Activated CD4-positive, alpha-beta T cell treated with anti-CD3 and anti-CD28 coated beads for 1 hour (primary cell): Measurements from ENCODE around the gene PARPBP.
"Not testable (repeated sequence)": the region's sequence is repeated elsewhere in the genome, so short reads cannot be mapped to it uniquely, and the experiment has no call there.

Experiments used
- DNase-seq: peaks from one replicate; pipeline ENCODE4 v3.0.0-alpha.2; 2020

Gene PARPBP

GRCh38 chr12:102119674-102120563, at the start of gene PARPBP, which contains the start of gene NUP37:
TSS of gene PARPBP (plus strand) at chr12:102120183. CDS start at chr12:102123889, 3,706 bp downstream.
TSS of gene NUP37 (minus strand) at chr12:102120114. CDS start at chr12:102118518, 1,596 bp downstream.
- DNase-seq, result peak; percentile 84

GRCh38 chr12:102072092-102072491, 47.9 kb upstream of the PARPBP start:
- DNase-seq, result not testable (repeated sequence)

- no peak for DNase-seq
These were observed 39.1 kb upstream of the PARPBP start for GRCh38 chr12:102080842-102081241.

DNA sequence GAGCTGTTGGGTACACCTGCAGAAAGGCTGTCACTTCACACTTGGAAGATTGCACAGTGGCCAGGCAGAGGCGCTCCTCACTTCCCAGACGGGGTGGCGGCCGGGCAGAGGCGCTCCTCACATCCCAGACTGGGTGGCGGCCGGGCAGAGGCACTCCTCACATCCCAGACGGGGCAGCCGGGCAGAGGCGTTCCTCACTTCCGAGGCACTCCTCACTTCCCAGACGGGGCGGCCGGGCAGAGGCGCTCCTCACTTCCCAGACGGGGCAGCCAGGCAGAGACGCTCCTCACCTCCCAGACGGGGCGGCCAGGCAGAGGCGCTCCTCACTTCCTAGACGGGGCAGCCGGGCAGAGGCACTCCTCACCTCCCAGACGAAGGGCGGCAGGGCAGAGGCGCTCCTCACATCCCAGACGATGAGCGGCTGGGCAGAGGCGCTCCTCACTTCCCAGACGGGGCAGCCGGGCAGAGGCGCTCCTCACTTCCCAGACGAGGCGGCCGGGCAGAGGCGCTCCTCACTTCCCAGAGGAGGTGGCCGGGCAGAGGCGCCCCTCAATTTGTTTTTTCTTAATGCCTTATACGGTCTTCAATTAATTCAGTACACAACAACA, 30.7 kb upstream of the PARPBP start:
- DNase-seq, result not testable (repeated sequence)

GRCh38 chr12:102093319-102093718, 26.7 kb upstream of the PARPBP start:
- DNase-seq, result no peak

DNA sequence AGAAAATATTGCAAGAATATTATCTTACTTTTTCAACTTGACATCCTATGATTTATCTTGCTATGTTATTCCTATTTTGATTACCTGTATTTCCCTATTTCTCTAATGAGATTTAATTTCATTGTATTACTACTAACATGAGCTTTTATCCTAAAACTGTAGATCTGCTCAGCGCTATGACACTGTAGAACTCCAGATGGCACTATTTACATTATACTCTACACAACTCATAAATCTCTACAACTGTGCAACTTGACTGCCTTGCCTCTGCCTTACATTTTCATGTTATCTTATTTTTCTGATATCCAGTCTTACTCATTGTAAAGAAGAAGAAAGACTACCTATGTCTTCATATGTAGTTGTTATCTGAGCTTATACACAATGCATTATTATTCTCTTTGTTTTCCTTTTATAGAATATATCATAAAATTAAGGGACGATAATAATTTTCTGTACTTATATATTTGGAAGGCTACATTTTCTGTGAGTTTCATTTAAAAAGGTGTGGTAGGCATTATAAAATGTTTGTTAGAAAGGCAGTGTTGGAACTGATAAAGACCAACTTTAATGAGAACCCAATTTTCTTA, 24.2 kb upstream of the PARPBP start:
- DNase-seq, result no peak

DNA sequence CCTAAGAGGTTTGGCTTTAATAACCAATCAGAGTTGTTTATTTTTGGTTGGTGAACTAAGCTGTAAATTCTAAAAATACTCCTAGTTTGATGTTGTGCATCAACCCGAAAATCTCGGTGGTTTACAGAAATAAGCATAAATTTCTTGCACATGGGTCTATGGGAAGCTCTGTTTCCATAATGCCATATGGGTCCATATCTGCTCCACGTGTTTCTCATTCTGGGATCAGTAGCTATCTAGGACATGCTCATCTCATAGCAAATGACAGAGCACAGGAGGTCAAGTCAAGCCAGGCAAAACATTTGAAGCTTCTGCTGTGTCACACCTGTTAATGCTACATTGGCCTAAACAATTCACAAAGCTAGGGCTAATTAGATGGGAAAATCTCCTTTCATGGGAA, 23.1 kb upstream of the PARPBP start:
- DNase-seq, result no peak

- DNase-seq, result no peak
These were observed 13.1 kb upstream of the PARPBP start for GRCh38 chr12:102106905-102107304.

DNA sequence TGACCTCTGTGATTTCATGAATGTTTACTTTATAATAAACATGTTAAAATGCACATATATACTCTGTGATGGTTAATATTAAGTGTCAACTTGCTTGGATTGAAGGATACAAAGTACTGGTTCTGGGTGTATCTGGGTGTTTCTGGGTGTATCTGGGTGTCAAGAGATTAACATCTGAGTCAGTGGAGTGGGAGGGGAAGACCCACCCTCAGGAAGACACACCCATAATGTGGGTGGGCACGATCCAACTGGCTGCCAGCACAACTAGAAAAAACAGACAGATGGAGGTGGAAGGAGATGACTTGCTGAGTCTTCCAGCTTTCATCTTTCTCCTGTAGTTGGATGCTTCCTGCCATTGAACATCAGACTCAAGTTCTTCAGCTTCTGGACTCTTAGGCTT, 12.0 kb upstream of the PARPBP start:
- DNase-seq, result no peak

DNA sequence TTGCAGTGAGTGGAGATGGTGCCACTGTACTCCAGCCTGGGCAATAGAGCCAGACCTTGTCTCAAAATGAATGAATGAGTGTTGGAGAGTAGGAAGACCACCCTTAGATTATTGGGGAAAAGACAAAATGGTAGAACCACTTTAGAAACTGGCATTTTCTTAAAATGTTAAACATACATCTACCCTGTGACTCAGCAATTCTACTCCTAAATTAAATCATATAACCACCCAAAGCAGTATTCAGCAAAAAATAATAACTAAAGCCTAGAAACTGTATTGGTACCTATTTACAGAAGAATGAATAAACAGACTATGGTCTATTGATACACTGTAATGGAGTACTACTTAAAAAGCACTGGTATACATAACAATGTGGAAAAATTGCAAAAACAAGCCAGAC, 9.2 kb upstream of the PARPBP start:
- no peak for DNase-seq

GRCh38 chr12:102114212-102114611, 5.8 kb upstream of the PARPBP start:
- no peak for DNase-seq

- DNase-seq, result no peak
These were observed 3.6 kb upstream of the PARPBP start for GRCh38 chr12:102116392-102116791.

GRCh38 chr12:102118874-102119273, 1.1 kb upstream of the PARPBP start:
- DNase-seq, result no peak

- no peak for DNase-seq
These were observed 536 bp downstream of the PARPBP start for GRCh38 chr12:102120564-102120873.

DNA sequence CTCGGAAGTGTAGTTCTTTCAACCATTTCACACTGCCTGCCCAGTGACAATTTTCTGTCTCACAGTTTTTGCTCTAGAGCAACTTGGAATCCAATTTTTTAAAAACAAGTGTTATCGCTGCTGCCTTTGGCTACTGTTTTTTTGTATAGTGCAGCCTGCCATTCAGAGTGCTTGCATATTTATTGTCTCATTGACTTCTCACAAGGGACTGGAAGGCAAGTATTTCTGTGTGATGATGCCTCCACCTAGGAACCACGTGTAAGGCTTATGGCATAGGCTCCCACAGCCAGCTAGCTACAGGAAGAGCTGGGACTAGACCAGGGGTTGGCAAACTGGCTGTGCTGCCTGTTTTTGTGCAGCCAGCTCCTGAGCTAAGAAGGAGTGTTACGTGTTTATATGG, 903 bp downstream of the PARPBP start:
- DNase-seq, result no peak

- DNase-seq, result not testable (repeated sequence)
These were observed 1.3 kb downstream of the PARPBP start for GRCh38 chr12:102121328-102121727.

GRCh38 chr12:102130720-102131119, 10.7 kb downstream of the PARPBP start:
- DNase-seq, result not testable (repeated sequence)

GRCh38 chr12:102131442-102131841, 11.5 kb downstream of the PARPBP start:
- DNase-seq, result not testable (repeated sequence)

DNA sequence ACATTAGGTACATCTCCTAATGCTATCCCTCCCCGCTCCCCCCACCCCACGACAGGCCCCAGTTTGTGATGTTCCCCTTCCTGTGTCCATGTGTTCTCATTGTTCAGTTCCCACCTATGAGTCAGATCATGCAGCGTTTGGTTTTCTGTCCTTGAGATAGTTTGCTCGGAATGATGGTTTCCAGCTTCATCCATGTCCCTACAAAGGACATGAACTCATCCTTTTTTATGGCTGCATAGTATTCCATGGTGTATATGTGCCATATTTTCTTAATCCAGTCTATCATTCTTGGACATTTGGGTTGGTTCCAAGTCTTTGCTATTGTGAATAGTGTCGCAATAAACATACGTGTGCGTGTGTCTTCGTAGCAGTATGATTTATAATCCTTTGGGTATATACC, 17.6 kb downstream of the PARPBP start:
- not testable (repeated sequence) for DNase-seq

GRCh38 chr12:102142866-102143373, 22.9 kb downstream of the PARPBP start:
- not testable (repeated sequence) for DNase-seq

- DNase-seq, result no peak
These were observed 24.2 kb downstream of the PARPBP start for GRCh38 chr12:102144221-102144620.

DNA sequence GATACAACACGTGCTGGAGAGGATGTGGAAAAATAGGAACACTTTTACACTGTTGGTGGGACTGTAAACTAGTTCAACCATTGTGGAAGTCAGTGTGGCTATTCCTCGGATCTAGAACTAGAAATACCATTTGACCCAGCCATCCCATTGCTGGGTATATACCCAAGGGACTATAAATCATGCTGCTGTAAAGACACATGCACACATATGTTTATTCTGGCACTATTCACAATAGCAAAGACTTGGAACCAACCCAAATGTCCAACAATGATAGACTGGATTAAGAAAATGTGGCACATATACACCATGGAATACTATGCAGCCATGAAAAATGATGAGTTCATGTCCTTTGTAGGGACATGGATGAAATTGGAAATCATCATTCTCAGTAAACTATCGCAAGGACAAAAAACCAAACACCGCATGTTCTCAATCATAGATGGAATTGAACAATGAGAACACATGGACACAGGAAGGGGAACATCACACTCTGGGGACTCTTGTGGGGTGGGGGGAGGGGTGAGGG, 27.1 kb downstream of the PARPBP start:
- not testable (repeated sequence) for DNase-seq

- not testable (repeated sequence) for DNase-seq
These were observed 35.2 kb downstream of the PARPBP start for GRCh38 chr12:102155206-102155605.
